Mesodermal cell (in vitro differentiated cells): ENCODE data around the gene UGT1A5.

Experiments used
- H3K27ac ChIP-seq: 2 replicates; pipeline ENCODE4 v1.7.0; 2013; ENCODE audit warnings: mild to moderate bottlenecking, low read depth, low read length, moderate library complexity; ENCODE audit not compliant: severe bottlenecking
- H3K36me3 ChIP-seq: 2 replicates; pipeline ENCODE4 v1.7.1; 2013; ENCODE audit warnings: mild to moderate bottlenecking, low read length, moderate library complexity; ENCODE audit not compliant: control insufficient read depth, insufficient read depth
- H3K4me1 ChIP-seq: one replicate; pipeline ENCODE4 v1.7.1; 2013; ENCODE audit warnings: mild to moderate bottlenecking, low read length; ENCODE audit not compliant: insufficient read depth, control insufficient read depth, poor library complexity, severe bottlenecking
- H3K4me3 ChIP-seq: 2 replicates; pipeline ENCODE4 v1.7.0; 2013; ENCODE audit warnings: low read length, control low read depth, mild to moderate bottlenecking; ENCODE audit not compliant: insufficient read depth, poor library complexity, severe bottlenecking; ENCODE audit errors: extremely low read depth
- H3K9me3 ChIP-seq: 2 replicates; pipeline ENCODE4 v1.7.1; 2013; ENCODE audit warnings: mild to moderate bottlenecking, low read length, moderate library complexity; ENCODE audit not compliant: control insufficient read depth
- WGBS, 2 experiments: methylation state at CpG; one replicate each; pipeline ENCODE4 v1.1.5; 2013; ENCODE audit warnings: missing lambda C conversion rate in 2 of 2; ENCODE audit not compliant: insufficient coverage in 2 of 2; 5-methylcytosine and 5-hydroxymethylcytosine counted together

The UGT1A5 gene

DNA sequence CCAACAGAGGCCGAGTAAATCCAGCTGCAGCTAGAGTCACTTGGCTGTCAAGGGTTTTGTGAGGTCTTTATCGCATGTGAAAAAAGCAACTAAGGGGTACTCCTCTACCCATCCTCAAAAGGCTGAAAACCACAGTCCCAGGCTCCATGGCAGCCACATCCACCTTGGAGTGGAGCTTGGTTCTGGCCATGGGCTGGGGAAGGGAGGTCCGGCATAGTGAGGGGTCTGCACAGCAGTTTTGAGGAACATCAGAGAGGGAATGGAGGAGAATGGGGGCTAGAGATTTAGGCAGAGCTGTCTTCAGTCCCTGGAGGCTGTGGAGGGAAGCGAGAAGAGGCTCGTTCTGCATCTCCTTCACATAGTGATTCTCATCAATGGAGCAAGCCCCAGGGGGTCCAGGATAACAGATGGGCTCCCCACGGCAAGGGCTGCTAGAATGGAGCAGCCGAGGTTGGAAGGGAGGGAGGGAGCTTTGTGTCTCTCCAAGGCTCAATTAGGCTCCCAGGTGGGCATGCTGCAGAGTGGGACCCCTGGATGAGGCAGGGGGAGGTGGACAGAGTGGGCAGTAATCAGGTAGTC lies 86.5 kb downstream of the UGT1A5 start:
- Histone ChIP-seq H3K36me3 (no peaks in the 10 kb centered on the region), H3K9me3 (no peaks in the 10 kb centered on the region), H3K4me3 (no peak overlapping the region), H3K4me1 (no peaks in the 10 kb centered on the region), H3K27ac (no peak overlapping the region)
- 42 to 60% methylated on average over 2 to 3 of the region's 7 CpGs for WGBS, 2 experiments

DNA sequence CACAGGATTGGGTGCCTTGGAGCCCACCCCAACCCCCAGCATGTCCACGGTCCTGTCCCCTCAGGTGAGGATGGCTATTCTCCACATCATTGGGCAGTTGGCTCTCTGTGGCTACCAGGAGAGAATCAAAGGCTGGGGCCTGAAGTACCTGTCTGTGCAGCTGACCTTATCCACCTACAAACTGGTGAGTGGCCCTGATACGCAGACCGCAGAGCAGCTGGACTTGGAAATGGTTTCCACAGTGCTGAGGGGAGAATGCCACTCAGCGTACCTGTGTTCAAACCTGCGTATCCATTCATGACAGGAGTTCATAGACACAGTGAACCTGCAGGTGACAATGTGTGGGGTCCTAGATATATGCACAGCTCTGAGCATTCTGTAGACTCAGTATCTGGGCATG lies 87.0 kb downstream of the UGT1A5 start:
- WGBS, 2 experiments = 71 to 75% methylated on average over 4 to 5 of the region's 5 CpGs
- Histone ChIP-seq H3K4me3 (no peak overlapping the region), H3K4me1 (no peaks in the 10 kb centered on the region)

DNA sequence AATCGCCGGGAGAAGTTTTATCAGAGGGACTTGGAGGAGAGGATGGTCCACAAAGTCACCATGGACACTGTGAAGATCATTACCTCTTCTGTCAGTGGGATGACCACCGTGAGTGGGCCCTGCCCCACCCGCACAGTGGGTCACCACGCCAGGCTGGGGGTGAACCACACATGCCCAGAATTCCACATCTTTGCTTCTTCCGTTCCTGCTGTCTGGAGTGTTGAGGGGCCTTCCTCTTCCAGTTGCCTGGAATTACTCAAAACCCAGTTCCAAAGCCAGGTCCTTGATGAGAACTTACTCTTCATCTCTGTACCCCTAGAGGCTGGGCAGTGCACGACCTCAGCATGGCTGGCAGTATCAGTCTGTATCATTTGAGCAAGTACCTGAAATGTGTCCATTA lies 87.5 kb downstream of the UGT1A5 start:
- H3K4me3 ChIP-seq = no peak overlapping the region
- WGBS, 2 experiments = 86 to 89% methylated on average over 5 to 7 of the region's 7 CpGs
- H3K36me3 ChIP-seq = no peaks in the 10 kb centered on the region
- H3K9me3 ChIP-seq = no peaks in the 10 kb centered on the region
- H3K27ac ChIP-seq = no peak overlapping the region
- H3K4me1 ChIP-seq = no peaks in the 10 kb centered on the region

More for the DNA sequence above, 87.0 kb downstream of the UGT1A5 start:
- Histone ChIP-seq H3K9me3 (no peaks in the 10 kb centered on the region), H3K36me3 (no peaks in the 10 kb centered on the region), H3K27ac (no peak overlapping the region)

DNA sequence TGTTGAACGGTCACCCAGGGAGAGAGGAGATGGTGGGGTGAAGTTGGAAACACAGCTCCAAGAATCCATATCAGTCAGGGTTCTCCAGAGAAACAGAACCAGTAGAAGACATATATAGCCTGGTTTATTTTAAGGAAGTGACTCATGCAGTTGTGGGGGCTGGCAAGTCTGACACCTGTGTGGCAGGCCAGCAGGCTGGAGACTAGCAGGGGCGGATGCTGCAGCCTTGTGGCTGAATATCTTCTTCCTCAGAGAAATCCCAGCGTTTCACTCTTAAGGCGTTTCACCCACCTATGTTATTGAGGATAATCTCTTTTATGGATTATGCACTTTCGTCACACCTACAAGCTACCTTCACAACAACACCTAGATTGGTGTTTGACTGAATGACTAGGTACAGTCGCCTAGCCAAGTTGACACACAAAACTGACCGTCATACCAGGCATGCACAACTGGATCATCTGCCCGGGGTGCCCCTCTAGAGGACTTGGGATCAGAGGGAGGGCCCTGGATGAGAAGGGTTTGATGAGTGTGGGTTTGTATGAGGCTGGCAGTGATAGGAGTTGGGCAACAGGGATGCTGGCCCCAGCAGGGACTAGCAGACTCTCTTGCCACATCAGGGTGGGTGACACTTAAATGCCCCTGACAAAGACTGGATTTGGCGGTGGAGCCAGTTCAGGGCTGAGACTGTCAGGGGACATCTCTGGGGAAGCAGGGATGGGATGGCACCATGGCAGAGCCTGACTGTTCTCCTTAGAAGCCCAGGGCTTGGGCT lies 88.8 kb downstream of the UGT1A5 start:
- no peak overlapping the region for H3K27ac ChIP-seq
- H3K4me1 ChIP-seq = no peaks in the 10 kb centered on the region
- no peak overlapping the region for H3K4me3 ChIP-seq
- H3K36me3 ChIP-seq = no peaks in the 10 kb centered on the region
- no peaks in the 10 kb centered on the region for H3K9me3 ChIP-seq
- 95 to 100% methylated on average over 2 of the region's 9 CpGs for WGBS, 2 experiments

DNA sequence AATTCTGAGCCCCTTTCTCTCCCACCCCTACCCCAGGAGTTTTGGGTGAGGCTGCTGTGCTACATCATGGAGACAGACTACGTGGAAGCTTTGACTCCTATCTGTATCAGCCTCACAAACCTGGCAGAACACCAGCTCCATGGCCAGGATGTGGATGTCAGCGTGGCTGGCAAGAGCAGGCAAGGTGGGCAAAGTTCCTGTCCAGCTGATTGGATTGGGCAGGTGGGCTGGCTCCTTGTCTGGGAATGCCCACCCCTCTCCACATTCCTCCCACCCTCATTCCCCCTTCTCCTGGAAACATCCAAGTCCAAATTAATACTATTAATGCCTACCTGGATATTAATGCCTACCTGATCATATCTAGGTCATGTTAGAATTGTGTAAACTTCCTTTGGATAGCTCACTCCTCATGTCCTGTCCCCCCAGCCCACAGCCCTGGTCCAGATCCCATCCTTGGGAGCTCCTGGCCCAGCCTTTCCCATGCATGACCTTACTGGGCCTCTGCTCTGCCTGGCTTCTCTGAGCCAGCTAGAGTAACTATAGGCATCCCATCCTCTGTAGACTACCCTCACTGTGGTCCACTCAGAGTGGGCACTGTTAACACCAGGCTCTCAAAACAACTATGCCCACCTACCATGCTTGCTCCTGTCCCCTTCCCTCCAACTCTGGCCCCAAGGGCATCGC lies 89.6 kb downstream of the UGT1A5 start:
- no peaks in the 10 kb centered on the region for H3K4me1 ChIP-seq
- no peaks in the 10 kb centered on the region for H3K36me3 ChIP-seq
- H3K4me3 ChIP-seq = no peak overlapping the region
- WGBS, 2 experiments = 80% methylated on average over 1 of the region's 3 CpGs; no CpG with 5 or more reads in 1 of the 2 experiments
- no peaks in the 10 kb centered on the region for H3K9me3 ChIP-seq
- H3K27ac ChIP-seq = no peak overlapping the region

DNA sequence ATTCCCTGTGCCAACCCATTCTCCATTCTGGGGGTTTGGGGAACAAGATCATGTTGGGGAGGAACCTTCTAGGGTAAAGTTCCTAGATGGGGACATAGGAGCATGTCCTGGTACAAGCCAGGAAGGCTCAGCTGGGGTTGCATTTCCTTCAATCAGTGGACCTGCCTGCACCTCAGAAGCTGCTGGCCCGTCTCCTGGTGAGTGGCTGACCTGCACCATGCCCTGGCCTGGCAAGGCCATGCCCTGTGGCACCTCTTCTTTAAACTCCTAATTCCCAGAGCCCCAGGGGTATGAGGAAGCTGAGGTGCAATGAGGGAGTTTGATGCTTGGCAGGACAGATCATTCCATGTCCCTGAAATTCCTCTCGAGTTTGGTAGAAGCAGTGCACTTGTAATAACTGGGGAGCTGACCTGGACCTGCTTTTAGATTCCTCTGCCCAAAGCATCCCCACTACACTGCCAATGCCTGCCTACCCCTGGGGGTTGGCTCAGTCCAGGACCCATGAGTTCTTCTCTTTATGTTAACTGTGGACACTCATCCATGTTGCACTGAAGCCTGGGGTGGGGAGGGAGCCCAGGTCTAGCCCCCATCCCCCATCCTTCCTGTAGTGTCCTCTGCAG lies 90.7 kb downstream of the UGT1A5 start:
- Histone ChIP-seq H3K27ac (no peak overlapping the region), H3K36me3 (no peaks in the 10 kb centered on the region), H3K9me3 (no peaks in the 10 kb centered on the region), H3K4me1 (no peaks in the 10 kb centered on the region), H3K4me3 (no peak overlapping the region)
- 87 to 89% methylated on average over 1 to 2 of the region's 2 CpGs for WGBS, 2 experiments

DNA sequence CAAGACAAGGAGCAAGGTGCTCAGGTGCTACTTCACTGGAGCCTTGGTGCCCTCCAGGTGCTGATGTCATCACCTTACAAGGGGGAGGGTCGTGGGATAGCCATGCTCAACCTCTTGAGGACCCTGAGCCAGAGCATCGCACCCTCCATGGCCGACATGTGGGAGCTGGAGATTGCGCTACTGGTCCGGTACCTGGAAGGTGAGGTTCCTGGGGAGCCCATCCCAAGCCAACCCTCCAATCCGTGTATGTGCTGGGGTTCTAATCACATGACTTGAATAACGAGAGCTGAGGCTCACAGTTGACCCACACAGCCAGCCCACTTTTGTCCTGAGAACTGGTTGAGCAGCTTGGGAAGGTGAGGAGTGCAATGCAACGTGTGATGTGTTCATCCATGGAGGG lies 91.3 kb downstream of the UGT1A5 start:
- no peaks in the 10 kb centered on the region for H3K4me1 ChIP-seq
- no peaks in the 10 kb centered on the region for H3K36me3 ChIP-seq
- H3K27ac ChIP-seq = no peak overlapping the region
- 67 to 70% methylated on average over 3 to 6 of the region's 8 CpGs for WGBS, 2 experiments
- no peaks in the 10 kb centered on the region for H3K9me3 ChIP-seq
- H3K4me3 ChIP-seq = no peak overlapping the region

DNA sequence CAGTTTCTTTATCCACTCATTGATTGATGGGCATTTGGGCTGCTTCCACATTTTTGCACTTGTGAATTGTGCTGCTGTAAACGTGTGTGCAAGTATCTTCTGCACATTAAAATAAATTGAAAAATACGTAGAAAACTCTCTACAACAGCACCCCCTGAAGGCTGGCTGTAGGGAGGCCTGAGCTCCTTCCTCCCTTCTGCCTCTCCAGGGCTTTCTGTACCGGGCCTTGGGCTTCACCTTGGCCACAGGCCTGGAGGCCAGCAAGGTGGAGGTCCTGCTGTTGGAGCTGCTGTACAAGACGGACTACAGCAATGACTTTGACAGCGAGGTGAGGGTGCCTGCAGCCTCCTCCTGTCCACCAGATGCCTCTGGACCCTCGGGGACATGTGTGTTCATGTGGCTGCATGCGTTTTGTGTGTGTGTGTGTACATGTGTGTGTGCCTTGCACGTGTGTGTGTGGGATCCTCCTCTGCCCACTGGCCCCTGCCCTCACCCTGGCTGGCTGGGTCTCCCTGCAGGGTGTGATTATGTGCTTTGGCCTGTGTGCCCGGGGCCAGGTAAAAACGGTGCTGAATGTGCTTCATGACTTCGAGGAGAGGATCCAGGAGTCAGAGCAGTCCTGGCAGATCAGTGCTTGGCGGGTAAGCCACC lies 94.6 kb downstream of the UGT1A5 start:
- 83 to 89% methylated on average over 9 to 10 of the region's 12 CpGs for WGBS, 2 experiments
- H3K36me3 ChIP-seq = no peaks in the 10 kb centered on the region
- H3K4me3 ChIP-seq = no peak overlapping the region
- H3K4me1 ChIP-seq = no peaks in the 10 kb centered on the region
- no peak overlapping the region for H3K27ac ChIP-seq
- no peaks in the 10 kb centered on the region for H3K9me3 ChIP-seq

DNA sequence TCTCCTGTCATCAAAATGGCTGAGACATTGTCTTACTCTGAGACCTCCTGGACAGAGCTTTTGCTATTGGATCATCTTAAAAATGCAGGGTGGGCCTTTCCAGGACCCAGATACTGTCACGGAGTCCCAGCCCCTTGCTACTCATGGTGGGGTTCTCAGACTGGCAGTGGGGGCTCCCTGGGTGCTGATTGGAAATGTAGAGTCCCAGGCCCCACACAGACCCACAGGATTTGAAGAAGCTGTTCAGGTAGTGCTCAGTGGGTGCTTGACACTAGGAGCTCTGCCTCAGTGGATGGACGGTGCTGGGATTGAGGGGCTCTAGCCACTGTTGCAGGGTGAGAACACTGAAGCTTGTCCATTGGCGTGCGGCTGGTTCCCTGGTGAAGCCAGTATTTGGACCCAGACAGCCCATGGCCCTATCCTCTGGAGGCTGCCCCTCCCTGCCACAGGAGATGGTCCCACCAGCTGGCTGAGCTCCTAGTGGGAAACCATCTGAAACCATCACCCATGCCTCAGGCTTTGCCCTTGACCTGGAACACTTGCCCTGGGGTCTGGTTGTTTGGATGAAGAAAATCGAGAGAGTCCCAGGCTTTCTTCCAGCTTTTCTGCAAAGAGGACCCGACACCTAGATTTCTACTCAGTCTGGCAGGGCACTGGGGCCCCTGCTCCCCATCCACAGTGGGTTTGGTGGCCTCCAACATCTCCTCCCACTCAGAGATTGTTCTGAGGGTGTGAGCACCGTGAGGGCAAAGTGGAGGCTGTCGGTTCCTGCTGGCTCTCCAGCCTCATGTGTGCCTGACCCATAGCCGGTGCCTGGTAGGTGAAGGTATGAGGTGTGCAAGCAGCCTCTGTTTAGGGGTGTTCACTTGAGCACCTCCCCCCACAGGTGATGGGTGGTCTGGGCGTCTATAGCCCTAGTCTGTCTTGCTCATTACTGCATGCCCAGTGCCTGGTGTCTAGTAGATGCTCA lies 95.5 kb downstream of the UGT1A5 start:
- Histone ChIP-seq H3K36me3 (no peaks in the 10 kb centered on the region), H3K9me3 (no peaks in the 10 kb centered on the region), H3K27ac (no peak overlapping the region), H3K4me3 (no peak overlapping the region), H3K4me1 (no peaks in the 10 kb centered on the region)
- 80 to 91% methylated on average over 6 of the region's 10 CpGs for WGBS, 2 experiments
